HG03159 (cell line): ENCODE data around the gene RSPH4A.
A peak's percentile ranks its signal among the peaks of the same experiment; 100 is the strongest.
"Not testable (repeated sequence)": the region's sequence is repeated elsewhere in the genome, so short reads cannot be mapped to it uniquely, and the experiment has no call there.

ENCODE experiments used
- ATAC-seq: cut with Tn5 transposase; IDR thresholded peaks from one replicate; pipeline ENCODE4 v1.9.1; 2021; ENCODE audit warnings: mild to moderate bottlenecking, moderate library complexity; ENCODE audit not compliant: unreplicated experiment

Gene RSPH4A

GRCh38 chr6:116625872-116626271 is 9.6 kb downstream of the RSPH4A start:
- ATAC-seq = no peak

DNA sequence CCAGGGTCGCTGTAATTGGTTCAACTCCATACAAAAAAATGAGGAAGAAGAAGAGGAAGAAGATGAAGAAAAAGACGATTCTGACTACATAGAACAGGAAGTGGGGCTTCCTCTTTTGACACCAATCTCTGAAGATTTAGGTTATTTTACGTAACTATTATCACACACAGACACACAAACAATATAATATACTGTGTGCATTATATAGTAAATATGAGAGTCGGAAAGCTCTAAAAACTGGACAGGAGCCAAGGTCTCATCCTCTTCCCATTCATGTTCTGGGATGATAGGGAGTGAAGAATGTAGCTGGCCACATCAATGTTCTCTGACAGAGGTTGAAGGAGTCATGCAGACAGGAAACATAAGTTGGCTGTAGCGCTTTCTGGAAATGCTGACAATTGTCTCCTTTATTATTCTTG is 13.3 kb downstream of the RSPH4A start:
- ATAC-seq = no peak

DNA sequence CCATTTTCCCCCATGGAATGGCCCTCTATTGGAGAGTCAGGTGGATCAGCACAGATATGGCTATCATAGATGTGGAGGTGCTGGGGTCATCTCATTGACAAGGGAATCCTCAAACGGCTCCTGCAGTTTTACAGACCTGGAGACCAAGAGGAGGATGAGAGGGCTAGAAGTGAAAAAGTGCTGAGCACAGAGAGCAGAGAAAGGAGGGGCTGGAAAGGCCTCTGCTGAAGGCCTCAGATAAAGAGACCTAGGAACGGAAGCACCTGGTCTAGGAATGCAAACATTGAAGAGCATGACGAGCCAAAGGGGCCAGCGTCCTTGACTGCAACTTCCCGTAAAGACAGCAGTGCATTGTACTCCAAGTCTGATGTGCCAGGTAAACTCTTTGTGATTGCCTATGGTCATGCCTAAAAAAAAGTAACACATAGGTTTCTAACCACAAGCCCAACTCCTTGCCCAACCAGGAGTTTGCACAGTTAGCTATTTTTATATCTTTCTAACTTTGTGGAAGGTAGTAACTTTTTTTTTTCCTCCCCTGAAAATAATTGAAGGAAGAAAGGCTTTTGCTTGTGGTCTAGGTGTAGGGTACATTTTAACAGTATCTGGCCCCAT is 15.2 kb downstream of the RSPH4A start:
- ATAC-seq = peak; percentile 81

DNA sequence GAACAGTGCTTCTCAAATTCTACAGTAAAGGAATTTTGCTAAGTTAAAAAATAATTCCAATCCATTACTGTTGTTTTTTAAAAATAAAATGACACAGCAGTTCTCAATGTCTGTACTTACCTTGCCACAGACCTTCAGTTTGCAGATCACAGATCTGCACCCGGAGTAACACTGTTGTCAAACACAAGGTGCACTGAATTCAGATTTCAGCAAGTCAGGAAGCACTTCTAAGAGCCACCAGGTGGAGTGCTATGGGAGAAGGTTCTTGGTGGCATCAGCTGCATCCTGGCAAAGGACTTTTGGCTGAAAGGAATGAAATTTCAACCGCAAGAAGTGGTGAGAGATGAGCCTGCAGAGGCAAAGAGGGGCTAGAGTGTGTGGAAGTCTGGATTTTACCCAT is 17.4 kb downstream of the RSPH4A start:
- ATAC-seq = peak; percentile 45

GRCh38 chr6:116648156-116648555 is 31.9 kb downstream of the RSPH4A start:
- no peak for ATAC-seq

DNA sequence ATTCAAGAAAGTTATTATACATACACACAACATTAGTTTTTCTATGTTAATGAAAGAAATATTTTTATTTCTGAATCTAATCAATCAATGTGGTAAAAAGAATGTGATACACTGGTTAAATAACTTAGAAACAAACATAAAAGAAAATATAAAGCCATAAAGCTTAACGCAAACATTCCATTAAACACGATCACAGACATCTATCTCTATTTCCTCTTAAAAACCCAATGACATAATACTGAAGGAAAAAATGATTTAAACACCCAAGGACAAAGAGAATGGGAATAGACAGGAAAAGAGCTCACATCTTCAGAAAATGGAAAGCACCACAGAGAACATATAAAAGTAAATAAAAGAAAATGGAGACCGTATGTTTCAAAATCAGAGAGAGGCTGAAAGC is 32.9 kb downstream of the RSPH4A start:
- no peak for ATAC-seq

- ATAC-seq = no peak
Measured at GRCh38 chr6:116651916-116652315, 35.6 kb downstream of the RSPH4A start.

DNA sequence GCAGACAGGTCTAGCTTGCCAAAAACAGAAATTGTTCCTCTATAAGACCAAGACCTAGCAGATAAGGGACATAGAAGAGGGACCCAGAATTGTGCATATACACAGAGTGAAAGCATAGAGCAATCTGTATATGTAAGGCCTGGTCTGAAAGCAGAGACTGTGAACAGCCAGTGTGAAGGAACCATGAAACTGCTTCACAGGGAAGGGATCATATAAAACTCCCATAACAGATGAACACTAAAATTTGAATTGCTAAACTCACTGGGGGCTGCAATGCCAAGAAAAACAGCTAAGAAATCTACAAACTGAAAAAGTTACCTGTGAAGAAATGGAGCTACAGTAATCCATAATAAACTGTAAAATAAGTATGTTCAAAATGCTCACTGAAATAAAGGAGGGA is 45.3 kb downstream of the RSPH4A start:
- no peak for ATAC-seq

DNA sequence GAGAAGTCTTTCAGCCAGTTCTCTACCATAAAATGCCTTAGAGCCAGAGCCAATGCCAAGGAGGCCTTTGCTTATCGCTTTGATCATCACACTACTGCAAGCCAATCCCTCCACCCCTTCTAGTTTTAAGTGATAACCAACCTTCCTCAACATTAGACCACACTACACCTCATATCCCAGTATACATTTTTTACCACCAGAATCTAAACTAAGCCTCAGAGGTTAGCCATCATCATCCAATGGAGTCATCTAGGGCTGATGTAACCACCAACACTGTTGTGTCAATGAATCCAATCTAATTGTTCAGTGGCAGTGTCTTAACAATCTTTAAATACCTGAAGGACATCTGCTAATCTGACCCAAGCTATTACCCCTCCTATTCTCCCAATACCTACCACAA is 45.9 kb downstream of the RSPH4A start:
- ATAC-seq = no peak

- ATAC-seq = no peak
Measured at GRCh38 chr6:116663308-116663707, 47.0 kb downstream of the RSPH4A start.

DNA sequence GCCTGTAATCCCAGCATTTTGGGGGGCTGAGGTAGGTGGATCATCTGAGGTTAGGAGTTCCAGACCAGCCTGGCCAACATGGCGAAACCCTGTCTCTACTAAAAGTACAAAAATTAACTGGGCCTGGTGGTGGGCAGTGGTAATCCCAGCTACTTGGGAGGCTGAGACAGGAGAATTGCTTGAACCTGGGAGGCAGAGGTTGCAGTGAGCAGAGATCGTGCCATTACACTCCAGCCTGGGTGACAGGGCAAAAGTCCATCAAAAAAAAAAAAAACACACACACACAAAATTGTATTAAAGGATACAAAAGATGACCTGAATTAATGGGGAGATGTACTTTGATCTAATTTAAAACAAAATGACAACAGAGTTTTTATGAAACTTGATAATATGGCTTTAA is 47.9 kb downstream of the RSPH4A start:
- not testable (repeated sequence) for ATAC-seq

- no peak for ATAC-seq
Measured at GRCh38 chr6:116665464-116665863, 49.2 kb downstream of the RSPH4A start.

DNA sequence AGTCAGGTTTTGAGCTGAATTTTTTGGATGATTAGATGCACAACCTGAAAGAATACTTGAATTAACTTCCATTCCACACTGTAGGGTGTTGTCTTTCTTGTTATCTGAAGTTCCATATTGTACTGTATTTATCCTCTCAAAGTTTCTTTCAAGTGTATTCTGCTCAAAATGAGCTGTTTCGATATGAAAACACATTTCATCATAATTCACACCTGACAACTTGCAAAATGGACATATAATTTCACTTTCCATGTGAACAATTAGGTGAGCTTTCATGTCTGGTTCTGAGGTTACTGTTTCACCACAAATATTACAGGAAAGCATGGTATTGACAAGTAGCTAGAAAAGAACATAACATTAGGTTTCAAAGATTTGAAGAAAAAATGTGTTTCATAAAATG is 50.6 kb downstream of the RSPH4A start:
- peak; percentile 38 for ATAC-seq

- ATAC-seq = peak; percentile 36
Measured at GRCh38 chr6:116667623-116668022, 51.3 kb downstream of the RSPH4A start.

DNA sequence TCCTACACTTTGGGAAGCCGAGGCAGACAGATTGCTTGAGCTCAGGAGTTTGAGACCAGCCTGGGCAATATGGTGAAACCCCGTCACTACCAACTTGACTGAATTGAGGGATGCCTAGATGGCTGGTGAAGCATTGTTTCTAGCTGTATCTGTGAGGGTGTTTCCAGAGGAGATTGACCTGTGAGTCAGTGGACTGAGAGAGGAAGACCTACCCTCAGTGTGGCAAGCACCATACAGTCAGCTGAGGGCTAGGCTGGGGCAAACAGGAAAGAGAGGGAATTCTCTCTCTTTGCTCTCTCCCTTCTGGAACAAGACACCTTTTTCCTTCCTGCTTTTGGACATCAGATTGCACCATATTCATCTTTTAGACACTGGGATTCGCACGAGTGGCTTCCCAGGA is 56.0 kb downstream of the RSPH4A start:
- no peak for ATAC-seq

- no peak for ATAC-seq
Measured at GRCh38 chr6:116676021-116676420, 59.7 kb downstream of the RSPH4A start.

DNA sequence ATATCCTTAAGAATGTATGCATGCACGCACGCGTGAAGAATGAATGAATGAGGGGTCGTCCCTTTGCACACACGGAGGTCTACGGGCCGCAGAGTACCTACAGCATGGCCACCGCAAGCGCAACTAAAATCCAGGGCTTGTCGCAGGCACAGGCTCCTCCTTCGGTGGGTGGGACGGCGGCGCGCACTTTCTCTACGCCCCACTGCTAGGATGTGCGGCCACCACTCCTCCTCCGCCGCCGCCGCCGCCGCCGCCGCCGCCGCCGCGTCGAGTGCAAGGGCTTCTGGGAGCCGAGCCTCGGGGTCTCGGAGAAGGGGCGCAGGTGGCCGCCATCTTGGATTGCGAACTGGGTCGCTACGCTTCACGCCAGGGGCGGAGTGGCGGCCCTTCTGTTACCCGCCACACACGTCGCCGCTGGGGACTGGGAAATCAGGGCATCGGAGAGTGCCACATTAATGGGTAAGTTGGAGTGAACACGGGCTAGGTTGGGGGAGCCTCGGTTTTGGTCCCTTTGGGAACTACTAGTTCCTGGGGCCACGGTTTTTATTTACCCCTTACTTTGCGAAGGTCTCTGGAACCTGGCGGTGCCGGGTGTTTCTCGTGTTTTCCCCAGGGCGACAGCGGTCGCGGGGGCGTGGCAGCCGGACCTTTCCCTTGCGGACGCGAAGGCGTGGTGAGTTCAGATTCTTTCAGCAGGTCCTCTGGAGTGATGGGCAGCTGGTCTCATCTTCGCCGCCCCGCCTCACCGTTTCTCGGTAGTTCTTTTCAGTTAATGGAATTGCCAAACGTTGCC is 64.8 kb downstream of the RSPH4A start, which contains the start of gene KPNA5:
Gene KPNA5, plus strand, starts transcription at position 332 of the 793 bp plus-strand sequence. Its CDS starts 124 bp downstream, at position 456.
- ATAC-seq = peak; percentile 96

- peak; percentile 31 for ATAC-seq
Measured at GRCh38 chr6:116682334-116682712, 66.0 kb downstream of the RSPH4A start.
